ENCODE measurements around the gene SLC38A2.
A peak's percentile ranks its signal among the peaks of the same experiment; 100 is the strongest.
"Not testable (repeated sequence)": the region's sequence is repeated elsewhere in the genome, so short reads cannot be mapped to it uniquely, and the experiment has no call there.

Gene SLC38A2

GRCh38 chr12:46372544-46373300 lies at the start of gene SLC38A2:
Gene SLC38A2 (minus strand): TSS chr12:46372773. CDS start chr12:46371293, 1,480 bp downstream.
- peak; percentile 93 to 97 for DNase-seq (ENCODE audit: low read depth in 2 of 2, low spot score in 1 of 2)

DNA sequence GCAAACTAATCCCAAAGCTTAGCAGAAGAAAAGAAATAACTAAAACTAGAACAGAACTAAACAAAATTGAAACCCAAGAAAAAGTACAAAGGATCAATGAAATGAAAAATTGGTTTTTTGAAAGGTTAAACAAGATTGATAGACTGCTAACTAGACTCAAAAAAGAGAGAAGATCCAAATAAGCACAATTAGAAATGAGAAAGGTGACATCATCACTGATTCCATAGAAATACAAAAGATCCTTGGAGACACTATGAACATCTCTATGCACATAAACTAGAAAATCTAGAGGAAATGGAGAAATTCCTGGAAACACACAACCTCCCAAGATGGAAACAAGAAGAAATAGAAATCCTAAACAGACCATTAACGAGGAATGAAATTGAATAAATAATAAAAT lies 47.1 kb upstream of the SLC38A2 start:
- no peak for DNase-seq (ENCODE audit: low read depth in 2 of 2, low spot score in 1 of 2)

DNA sequence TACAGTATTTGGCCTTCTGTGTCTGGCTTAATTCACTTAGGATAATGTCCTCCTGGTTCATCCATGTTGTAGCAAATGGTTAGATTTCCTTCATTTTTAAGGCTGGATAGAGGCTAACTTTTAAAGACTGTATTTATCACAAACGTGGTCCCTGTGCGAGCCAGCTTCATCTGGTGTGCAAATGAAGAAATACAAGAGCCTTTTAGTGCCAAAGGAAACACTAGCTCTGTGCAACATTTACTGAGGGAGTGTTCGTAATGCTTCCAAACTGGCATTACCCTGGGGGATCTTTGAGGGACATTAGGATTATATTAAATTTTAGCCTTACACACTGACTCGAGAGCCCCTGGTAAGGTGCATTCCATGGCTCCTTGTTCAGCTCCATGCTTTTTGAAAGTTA lies 43.0 kb upstream of the SLC38A2 start:
- no peak for DNase-seq (ENCODE audit: low read depth in 2 of 2, low spot score in 1 of 2)

DNA sequence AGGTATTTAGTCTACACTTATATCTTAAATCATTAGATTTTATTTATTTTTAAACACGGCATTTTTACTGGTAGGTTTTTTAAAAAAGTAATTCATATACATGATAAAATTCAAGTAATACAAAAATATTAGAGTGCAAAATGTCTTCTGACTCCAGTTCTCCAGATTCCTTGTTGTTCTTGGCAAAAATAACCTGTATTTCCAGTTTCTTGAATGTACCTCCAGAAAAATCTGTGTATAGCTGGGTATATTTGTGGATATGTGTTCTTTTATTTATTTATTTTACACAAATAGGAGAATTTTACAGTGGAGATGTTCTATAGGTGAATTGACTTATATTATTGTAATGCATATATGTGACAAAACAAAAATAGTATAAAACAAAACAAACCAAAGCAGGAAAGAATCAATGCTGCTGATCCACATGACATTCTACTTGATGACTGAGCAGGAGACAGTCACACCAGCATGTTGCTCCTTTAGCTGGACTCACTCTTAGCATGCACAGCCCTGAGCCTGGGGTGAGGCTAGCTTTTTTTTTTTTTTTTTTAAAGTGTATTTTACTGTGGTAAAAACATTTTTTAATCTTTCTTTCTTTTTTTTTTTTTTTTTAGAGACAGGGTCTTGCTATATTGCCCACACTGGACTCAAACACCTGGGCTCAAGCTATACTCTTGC lies 42.2 kb upstream of the SLC38A2 start:
- no peak for DNase-seq (ENCODE audit: low read depth in 2 of 2, low spot score in 1 of 2)

DNA sequence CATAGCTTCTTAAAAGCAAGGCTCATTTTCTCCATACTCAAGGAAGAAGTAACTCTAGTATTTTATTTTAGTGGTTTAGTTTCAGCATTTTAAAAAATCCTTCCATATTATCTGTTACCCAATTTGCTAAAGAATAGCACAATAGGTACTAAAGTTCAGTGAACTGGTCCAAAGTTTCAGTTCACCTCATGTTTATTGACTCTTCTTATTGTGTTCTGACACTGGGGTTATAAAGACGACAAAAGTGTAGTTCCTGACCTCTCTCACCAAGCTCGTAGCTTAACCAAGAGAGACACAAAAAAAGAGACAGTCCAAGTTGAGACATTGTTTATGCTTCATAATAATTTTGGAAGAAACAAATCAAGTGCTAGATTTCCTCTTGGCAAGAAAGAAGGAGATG lies 40.8 kb upstream of the SLC38A2 start:
- no peak for DNase-seq (ENCODE audit: low read depth in 2 of 2, low spot score in 1 of 2)

- no peak for DNase-seq (ENCODE audit: low read depth in 2 of 2, low spot score in 1 of 2)
Observed at GRCh38 chr12:46412857-46413256, 40.3 kb upstream of the SLC38A2 start.

DNA sequence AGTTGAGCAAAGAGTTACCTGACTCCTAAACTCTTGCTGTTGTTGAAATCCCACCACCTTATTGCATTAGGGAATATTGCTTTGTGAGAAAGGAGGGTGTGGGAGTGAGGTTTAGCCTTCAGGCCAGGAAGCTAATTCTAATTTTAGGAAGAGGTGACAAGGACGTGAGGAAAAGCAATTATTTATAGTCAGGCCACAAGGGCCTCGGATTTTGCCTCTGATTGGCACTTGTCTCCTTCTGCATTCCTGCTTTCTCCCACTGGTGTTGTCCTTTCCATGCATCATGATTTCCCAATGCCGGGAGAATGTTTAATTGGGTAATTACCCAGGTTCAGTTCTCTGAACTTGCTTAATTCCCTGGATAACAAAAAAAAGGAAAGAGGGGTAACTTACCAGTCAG lies 37.9 kb upstream of the SLC38A2 start:
- no peak for DNase-seq (ENCODE audit: low read depth in 2 of 2, low spot score in 1 of 2)

DNA sequence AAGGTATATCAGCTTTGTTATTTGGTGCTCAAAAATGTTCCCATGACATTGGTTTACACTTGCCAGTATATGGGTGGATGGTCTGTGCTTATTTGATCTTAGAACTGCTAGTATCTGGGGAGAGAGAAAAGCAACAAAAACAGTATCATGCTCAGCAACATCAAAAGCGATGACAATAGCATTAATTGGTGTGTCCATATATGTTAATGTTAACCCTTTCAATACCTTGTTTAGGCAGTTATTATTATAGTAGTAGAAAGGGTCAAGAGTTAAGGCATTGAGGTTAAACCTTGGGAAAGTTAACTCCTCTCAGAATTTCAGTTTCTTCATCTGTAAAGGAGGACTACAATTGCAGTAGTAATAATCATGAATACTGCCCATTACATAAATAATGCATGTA lies 37.4 kb upstream of the SLC38A2 start:
- no peak for DNase-seq (ENCODE audit: low read depth in 2 of 2, low spot score in 1 of 2)

DNA sequence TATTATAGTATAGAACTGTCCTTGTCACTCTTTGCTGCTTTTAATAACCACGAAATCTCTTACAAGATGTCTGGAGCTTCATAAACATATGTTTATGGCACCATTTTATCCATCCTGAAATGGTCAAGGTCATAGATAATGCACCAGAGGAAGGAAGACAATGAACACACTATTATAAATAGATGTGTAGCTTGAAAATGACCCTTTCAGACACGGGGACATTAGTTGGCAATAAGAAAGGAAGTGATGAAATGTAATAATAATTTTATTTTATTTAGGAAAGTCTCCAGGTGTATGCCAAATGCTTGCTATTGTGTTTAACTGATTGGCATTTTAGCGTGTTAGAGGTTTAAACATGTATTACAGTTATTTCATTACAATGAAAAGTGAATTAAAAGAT lies 36.8 kb upstream of the SLC38A2 start:
- no peak for DNase-seq (ENCODE audit: low read depth in 2 of 2, low spot score in 1 of 2)

- DNase-seq (ENCODE audit: low read depth in 2 of 2, low spot score in 1 of 2) = no peak
Observed at GRCh38 chr12:46408441-46408840, 35.9 kb upstream of the SLC38A2 start.

- no peak for DNase-seq (ENCODE audit: low read depth in 2 of 2, low spot score in 1 of 2)
Observed at GRCh38 chr12:46407361-46407760, 34.8 kb upstream of the SLC38A2 start.

- DNase-seq (ENCODE audit: low read depth in 2 of 2, low spot score in 1 of 2) = no peak
Observed at GRCh38 chr12:46406352-46407027, 33.9 kb upstream of the SLC38A2 start.

GRCh38 chr12:46404733-46405132 lies 32.2 kb upstream of the SLC38A2 start:
- no peak for DNase-seq (ENCODE audit: low read depth in 2 of 2, low spot score in 1 of 2)

DNA sequence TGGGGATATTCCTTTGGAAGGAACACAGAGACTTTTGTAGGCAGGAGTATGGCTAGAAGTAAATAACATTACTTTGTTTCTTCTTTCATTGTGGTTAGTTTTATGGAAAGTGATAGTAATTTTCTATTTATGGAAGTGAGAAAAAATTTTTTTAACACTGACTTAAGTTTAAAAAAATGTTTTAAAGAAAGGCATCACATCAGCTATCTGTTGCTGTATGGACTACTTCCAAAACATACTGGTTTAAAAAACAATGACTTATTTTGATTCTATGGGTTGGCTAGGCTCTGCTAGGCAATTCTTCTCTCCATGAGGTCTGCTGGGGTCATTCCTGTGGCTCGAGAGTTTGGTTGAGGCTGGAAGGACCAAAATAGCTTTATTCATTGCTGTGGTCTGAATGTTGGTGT lies 31.7 kb upstream of the SLC38A2 start:
- no peak for DNase-seq (ENCODE audit: low read depth in 2 of 2, low spot score in 1 of 2)

GRCh38 chr12:46403719-46404070 lies 31.1 kb upstream of the SLC38A2 start:
- DNase-seq (ENCODE audit: low read depth in 2 of 2, low spot score in 1 of 2) = no peak

- no peak for DNase-seq (ENCODE audit: low read depth in 2 of 2, low spot score in 1 of 2)
Observed at GRCh38 chr12:46402941-46403718, 30.6 kb upstream of the SLC38A2 start.

GRCh38 chr12:46402451-46402850 lies 29.9 kb upstream of the SLC38A2 start:
- no peak for DNase-seq (ENCODE audit: low read depth in 2 of 2, low spot score in 1 of 2)

- DNase-seq (ENCODE audit: low read depth in 2 of 2, low spot score in 1 of 2) = no peak
Observed at GRCh38 chr12:46401662-46402061, 29.1 kb upstream of the SLC38A2 start.

- DNase-seq (ENCODE audit: low read depth in 2 of 2, low spot score in 1 of 2) = no peak
Observed at GRCh38 chr12:46400406-46400805, 27.8 kb upstream of the SLC38A2 start.

DNA sequence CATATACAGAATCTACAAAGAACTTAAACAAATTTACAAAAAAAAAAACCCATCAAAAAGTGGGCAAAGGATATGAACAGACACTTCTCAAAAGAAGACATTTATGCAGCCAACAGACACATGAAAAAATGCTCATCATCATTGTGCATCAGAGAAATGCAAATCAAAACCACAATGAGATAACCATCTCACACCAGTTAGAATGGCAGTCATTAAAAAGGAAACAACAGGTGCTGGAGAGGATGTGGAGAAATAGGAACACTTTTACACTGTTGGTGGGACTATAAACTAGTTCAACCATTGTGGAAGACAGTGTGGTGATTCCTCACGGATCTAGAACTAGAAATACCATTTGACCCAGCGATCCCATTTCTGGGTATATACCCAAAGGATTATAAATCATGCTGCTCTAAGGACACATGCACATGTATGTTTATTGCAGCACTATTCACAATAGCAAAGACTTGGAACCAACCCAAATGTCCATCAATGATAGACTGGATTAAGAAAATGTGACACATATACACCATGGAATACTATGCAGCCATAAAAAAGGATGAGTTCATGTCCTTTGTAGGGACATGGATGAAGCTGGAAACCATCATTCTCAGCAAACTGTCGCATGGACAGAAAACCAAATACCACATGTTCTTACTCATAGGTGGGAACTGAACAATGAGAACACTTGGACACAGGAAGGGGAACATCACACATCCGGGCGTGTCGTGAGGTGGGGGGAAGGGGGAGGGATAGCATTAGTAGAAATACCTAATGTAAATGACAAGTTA lies 27.1 kb upstream of the SLC38A2 start:
- not testable (repeated sequence) for DNase-seq (ENCODE audit: low read depth in 2 of 2, low spot score in 1 of 2)

- no peak for DNase-seq (ENCODE audit: low read depth in 2 of 2, low spot score in 1 of 2)
Observed at GRCh38 chr12:46396826-46397225, 24.3 kb upstream of the SLC38A2 start.

Data from stimulated activated CD8-positive, alpha-beta memory T cell treated with anti-CD3 and anti-CD28 coated beads, Interleukin-4, amount 100 ng/mL, for 4 hours (primary cell).